ENCODE results near the gene CGNL1. TPM values are rescaled to one million over a fixed set of nuclear protein-coding genes. Genes with fewer than 3 reads are reported as not detected.

CGNL1 gene
- total RNA-seq, 1 donor from 2014 or later: 5.7 TPM

- DNase-seq (ENCODE audit: low spot score in 2 of 2): no peak
- no peak for FAIRE-seq
Observed at GRCh38 chr15:57481038-57481705, 104.9 kb downstream of the CGNL1 start.

DNA sequence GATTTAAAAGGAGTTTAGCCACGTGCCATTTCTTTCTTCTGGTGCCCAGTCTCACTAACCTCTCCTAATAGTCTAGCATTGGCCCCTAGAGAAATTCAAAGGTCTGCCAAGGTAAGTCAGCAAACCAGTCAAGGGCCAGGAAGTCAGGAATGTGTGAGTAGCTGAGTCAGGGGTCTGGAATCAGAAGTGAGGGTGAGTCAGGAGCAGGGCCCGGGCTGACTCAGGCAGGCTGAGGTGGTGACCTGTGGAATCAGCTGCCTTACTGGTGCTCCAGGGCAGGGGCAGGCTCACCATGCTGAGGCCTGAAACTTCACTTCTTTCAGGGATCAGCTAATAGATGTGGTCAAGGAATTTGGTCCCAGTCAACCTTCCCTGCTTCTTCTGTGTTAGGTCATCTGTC, 109.6 kb downstream of the CGNL1 start:
- FAIRE-seq (no peak), DNase-seq (ENCODE audit: low spot score in 2 of 2) (no peak)

GRCh38 chr15:57486833-57487232, 110.5 kb downstream of the CGNL1 start:
- FAIRE-seq (no peak), DNase-seq (ENCODE audit: low spot score in 2 of 2) (no peak)

GRCh38 chr15:57489122-57489521, 112.8 kb downstream of the CGNL1 start:
- no peak for DNase-seq (ENCODE audit: low spot score in 2 of 2)
- no peak for FAIRE-seq

- FAIRE-seq (no peak), DNase-seq (ENCODE audit: low spot score in 2 of 2) (no peak)
Observed at GRCh38 chr15:57493351-57493750, 117.0 kb downstream of the CGNL1 start.

GRCh38 chr15:57494581-57494980, 118.3 kb downstream of the CGNL1 start:
- FAIRE-seq (no peak), DNase-seq (ENCODE audit: low spot score in 2 of 2) (no peak)

DNA sequence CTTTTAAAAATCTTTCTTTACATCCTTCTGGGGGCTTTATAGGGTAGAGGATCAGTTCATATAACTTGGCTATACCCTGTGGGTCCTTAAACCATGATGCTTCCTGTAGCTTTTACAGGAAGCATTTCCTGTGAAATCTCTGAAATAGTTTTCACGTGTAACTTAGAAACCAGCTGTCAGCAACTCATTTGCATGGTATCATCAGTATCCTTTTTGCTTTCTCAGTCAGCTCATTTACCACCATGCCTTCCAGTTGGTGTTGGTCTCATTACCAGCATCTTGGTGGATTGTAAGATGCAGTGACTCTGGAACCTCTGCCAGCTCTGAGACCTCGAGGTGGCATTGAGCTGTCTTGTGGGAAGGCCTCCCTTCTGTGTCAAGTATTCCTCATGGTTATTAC, 118.7 kb downstream of the CGNL1 start:
- FAIRE-seq: no peak
- DNase-seq (ENCODE audit: low spot score in 2 of 2): no peak

- no peak for FAIRE-seq
Observed at GRCh38 chr15:57495554-57496165, 119.4 kb downstream of the CGNL1 start.

GRCh38 chr15:57496594-57496945, 120.3 kb downstream of the CGNL1 start:
- DNase-seq (ENCODE audit: low spot score in 2 of 2): no peak

More at GRCh38 chr15:57495554-57496165, 119.4 kb downstream of the CGNL1 start:
- DNase-seq (ENCODE audit: low spot score in 2 of 2): no peak

DNA sequence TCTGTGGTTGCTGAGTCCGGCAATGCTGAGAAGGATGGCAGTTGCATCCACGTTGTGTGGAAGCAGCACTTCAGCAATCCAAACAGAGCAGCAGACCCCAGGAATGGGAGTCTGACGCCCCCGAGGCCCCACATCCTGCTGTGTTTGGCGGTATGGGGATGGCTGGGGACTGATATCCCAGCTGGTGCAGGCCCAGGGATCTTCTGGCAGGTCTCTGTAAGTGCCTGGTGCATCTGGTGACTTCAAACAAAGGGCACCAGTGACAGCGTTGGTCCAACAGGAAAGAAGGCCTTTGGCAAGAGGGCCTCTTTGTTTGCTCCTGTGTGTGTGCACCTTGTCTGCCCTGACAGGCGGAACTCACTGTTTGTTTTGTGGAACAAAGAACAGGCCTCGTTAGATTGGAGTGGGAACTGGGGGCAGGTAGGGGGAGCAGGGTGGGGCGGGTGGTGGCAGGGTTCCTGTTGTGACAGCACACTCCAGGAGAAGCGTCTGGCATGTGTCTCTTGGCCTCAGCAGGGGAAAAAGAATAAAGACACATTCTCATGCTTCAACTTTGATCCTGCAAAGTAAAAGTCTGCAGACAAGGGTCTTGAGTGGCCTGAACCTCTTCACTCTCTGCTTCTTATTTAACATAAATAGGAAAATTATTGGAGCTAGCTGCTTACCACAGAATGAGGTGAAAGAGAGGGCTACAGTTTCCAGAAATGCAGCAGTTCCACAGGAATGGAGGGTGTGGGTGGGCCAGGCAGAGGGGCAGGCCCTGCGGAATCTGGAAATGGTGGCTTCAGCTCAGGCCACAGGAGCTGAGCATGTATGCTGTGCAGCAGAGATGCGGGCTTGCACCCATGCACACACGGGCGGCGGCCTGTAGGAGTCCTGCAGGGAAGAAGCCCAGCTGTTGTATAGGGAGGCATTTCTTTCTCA, 120.9 kb downstream of the CGNL1 start:
- DNase-seq (ENCODE audit: low spot score in 2 of 2): no peak
- FAIRE-seq: no peak

More at GRCh38 chr15:57496594-57496945, 120.3 kb downstream of the CGNL1 start:
- no peak for FAIRE-seq

DNA sequence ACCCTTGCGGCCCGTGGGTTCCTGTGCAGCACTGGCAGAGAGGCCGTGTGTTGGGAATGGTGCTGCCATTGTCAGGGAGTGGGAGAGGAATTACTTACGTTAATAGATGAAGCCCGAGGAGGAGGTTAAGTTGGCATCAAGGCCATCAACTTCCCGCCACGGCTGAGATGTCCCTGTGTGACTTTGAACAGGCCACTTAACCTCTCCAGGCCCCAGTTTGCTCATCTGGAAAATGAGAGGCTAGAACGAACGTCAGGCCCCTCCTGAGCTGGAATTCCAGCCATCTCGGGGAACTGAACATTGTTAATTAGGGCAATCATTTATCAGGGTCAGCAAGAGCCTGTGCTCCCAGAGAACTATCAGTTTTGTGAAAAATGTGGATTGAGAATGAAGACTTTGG, 124.0 kb downstream of the CGNL1 start:
- no peak for DNase-seq (ENCODE audit: low spot score in 2 of 2)
- no peak for FAIRE-seq

DNA sequence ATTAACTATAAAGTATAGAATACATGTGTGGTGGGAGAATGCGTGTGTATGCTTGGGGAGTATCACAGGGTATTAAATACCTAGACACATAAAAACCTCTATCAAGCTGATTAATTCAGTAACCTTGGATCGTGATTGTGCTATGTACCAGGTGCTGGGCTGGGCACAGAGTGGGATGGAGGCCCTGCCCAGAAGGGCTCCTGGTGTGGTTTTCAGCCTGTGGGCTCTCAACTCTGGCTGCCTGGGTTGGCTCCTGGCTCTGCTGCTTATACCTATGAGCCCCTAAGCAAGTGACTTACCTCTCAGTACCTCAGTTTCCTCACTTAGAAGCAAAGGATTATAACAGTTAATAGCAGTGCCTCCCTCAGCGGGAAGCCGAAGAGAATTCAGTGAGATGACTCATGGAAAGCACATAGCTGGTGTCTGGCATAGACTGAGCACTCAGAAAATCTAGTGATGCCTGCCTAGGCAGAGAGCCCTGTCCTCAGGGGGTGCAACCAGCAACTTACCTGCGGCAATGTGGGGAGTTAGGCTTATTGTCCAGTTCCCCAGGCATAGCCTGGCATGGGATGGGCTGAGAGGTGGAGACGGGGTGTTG, 124.8 kb downstream of the CGNL1 start:
- no peak for FAIRE-seq
- DNase-seq (ENCODE audit: low spot score in 2 of 2): no peak

GRCh38 chr15:57502116-57502515, 125.8 kb downstream of the CGNL1 start:
- FAIRE-seq (no peak), DNase-seq (ENCODE audit: low spot score in 2 of 2) (no peak)

- DNase-seq (ENCODE audit: low spot score in 2 of 2) (no peak), FAIRE-seq (no peak)
Observed at GRCh38 chr15:57503051-57503702, 126.9 kb downstream of the CGNL1 start.

DNA sequence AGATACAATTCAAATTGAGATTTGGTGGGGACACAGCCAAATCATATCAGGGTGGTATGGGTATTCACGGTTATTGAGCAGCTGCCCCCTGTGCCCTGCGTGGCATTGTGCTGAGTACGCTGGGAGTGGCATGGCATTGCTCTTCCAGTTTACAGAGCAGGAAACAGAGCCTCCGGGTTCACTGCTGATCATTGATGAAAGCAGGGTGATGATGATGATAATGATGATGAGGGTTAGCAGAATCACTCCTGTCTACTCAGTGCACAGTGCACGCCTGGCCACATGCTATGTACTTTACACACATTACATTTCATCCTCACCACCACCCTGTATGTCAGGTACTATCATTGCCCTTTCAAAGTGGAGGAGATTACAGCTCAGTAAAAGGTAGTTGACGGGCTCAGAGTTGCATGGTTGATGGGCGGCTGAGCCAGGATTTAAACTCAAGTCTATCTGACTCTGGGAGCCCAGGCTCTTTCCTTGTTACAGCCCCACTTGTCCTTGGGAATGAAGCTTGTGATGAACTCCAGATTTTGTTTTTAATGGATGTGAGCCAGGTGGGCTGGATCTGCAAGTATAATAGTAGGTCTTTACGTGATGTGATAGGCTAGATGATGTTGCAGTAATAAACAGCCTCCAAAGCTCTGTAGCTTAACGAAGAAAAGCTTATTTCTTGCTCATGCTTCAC, 127.8 kb downstream of the CGNL1 start:
- FAIRE-seq: no peak
- no peak for DNase-seq (ENCODE audit: low spot score in 2 of 2)

GRCh38 chr15:57504599-57504940, 128.3 kb downstream of the CGNL1 start:
- DNase-seq (ENCODE audit: low spot score in 2 of 2) (no peak), FAIRE-seq (no peak)

- DNase-seq (ENCODE audit: low spot score in 2 of 2) (no peak), FAIRE-seq (no peak)
Observed at GRCh38 chr15:57505056-57505715, 128.9 kb downstream of the CGNL1 start.

DNA sequence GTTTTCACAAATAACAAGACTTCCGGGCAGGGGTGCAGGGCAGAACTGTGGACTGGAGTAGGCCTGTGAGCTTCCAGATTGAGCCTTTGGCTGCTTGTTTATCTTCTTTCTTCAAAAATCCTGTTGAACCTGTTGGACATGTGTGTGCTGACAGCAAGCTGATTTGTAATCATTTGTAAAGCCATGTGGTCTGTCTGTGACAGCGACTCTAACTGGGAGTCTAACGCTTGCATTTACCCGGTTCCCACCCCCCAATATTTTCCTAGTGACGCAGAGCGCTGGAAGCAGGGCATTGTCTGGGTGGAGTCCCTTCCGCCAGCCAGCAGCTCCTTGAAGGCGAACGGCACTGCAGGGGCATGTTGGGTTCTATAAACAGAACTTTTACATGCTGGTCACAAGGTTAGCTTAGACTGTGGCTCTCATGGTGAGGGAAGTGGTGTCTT, 129.7 kb downstream of the CGNL1 start:
- DNase-seq (ENCODE audit: low spot score in 2 of 2): peak in 1 of 2 donors; percentile 24
- FAIRE-seq: no peak

GRCh38 chr15:57506422-57506821, 130.1 kb downstream of the CGNL1 start:
- FAIRE-seq (no peak), DNase-seq (ENCODE audit: low spot score in 2 of 2) (no peak)
